ENCODE measurements around the gene GON4L. TPM values are rescaled to one million over a fixed set of nuclear protein-coding genes. Genes with fewer than 3 reads are reported as not detected.
A peak's percentile ranks its signal among the peaks of the same experiment; 100 is the strongest.

GON4L gene
- total and polyA plus RNA-seq, 4 donors: 42.2 to 56.7 (median 48.0) TPM

DNA sequence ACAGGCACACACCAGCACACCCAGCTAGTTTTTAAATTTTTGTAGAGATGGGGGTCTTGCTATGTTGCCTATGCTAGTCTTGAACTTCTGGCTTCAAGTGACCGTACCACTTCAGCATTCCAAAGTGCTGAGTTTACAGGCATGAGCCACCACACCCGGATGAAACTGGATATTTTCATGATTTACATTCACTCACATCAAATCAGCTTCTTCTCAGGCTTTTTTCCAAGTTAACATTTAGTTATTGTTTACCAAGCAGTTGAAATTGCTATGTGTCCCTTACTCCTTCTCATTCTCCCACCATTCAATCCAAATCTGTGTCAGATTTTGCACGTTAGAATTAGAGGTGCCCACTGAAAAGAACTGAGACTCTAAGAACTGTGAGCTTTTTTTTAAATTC, 35.8 kb upstream of the GON4L start:
- WGBS (ENCODE audit: insufficient coverage): 45% methylated on average over 2 of the region's 3 CpGs
- H3K27ac ChIP-seq (ENCODE audit: low read depth, low read length): peak overlapping the region; percentile 92

DNA sequence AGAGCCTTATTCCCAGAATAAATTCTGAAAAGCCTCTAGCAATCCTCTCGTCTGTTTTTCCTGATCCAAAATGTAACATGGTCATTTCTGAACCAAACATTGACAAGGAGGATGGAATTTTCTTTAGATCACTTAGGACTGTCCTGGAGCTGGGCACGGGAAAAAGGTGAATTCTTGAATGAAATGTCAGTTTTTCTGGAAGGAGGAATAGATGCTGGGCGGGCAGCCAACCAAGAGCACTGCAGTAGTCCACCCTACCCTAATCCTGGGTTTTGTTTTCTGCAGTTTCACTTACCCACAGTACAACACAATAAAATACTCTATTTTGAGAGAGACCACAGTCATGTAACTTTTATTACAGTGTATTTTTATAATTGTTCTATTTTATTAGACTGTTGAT, 33.2 kb upstream of the GON4L start:
- H3K4me3 ChIP-seq (ENCODE audit: low read depth, low read length): no peak overlapping the region
- peaks cover 52% of the 10 kb centered on the region for H3K36me3 ChIP-seq (ENCODE audit: control insufficient read depth, insufficient read depth, low read length)
- no CpG with 5 or more reads among the region's 3 CpGs for WGBS (ENCODE audit: insufficient coverage)
- H3K4me1 ChIP-seq (ENCODE audit: control insufficient read depth, insufficient read depth, low read length): peaks cover 20% of the 10 kb centered on the region
- H3K27ac ChIP-seq (ENCODE audit: low read depth, low read length): no peak overlapping the region
- H3K9me3 ChIP-seq (ENCODE audit: control insufficient read depth, insufficient read depth, low read length): no peaks in the 10 kb centered on the region
- no peaks in the 10 kb centered on the region for H3K27me3 ChIP-seq (ENCODE audit: control insufficient read depth, insufficient read depth, low read length)
- no peak for DNase-seq (ENCODE audit: low read depth in 4 of 6, low spot score in 6 of 6)

More for the DNA sequence above, 35.8 kb upstream of the GON4L start:
- H3K36me3 ChIP-seq (ENCODE audit: control insufficient read depth, insufficient read depth, low read length): peaks cover 43% of the 10 kb centered on the region
- DNase-seq (ENCODE audit: low read depth in 4 of 6, low spot score in 6 of 6): no peak
- H3K4me1 ChIP-seq (ENCODE audit: control insufficient read depth, insufficient read depth, low read length): peaks cover 14% of the 10 kb centered on the region
- no peak overlapping the region for H3K4me3 ChIP-seq (ENCODE audit: low read depth, low read length)
- H3K27me3 ChIP-seq (ENCODE audit: control insufficient read depth, insufficient read depth, low read length): no peaks in the 10 kb centered on the region
- no peaks in the 10 kb centered on the region for H3K9me3 ChIP-seq (ENCODE audit: control insufficient read depth, insufficient read depth, low read length)

DNA sequence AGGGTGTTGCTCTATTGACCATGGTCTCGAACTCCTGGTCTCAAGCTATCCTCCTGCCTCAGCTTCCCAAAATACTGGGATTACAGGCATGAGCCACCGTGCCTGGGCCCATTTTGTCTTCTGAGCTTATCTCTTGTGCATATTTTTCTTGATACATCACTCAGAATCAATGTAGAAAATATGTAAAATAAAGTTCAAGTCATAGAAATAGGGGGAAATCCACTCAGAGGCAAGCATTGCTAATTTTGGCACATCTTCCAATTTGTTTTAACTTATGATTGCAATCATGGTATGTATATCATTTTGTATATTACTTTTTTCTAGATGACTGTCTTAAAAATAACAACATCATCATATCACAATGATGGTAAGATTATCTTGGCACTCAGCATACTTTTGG, 32.6 kb upstream of the GON4L start:
- no peak for DNase-seq (ENCODE audit: low read depth in 4 of 6, low spot score in 6 of 6)
- WGBS (ENCODE audit: insufficient coverage): no CpG with 5 or more reads among the region's 2 CpGs
- Histone ChIP-seq H3K4me3 (ENCODE audit: low read depth, low read length) (no peak overlapping the region), H3K27ac (ENCODE audit: low read depth, low read length) (no peak overlapping the region), H3K9me3 (ENCODE audit: control insufficient read depth, insufficient read depth, low read length) (no peaks in the 10 kb centered on the region), H3K36me3 (ENCODE audit: control insufficient read depth, insufficient read depth, low read length) (peaks cover 52% of the 10 kb centered on the region), H3K27me3 (ENCODE audit: control insufficient read depth, insufficient read depth, low read length) (no peaks in the 10 kb centered on the region), H3K4me1 (ENCODE audit: control insufficient read depth, insufficient read depth, low read length) (peaks cover 20% of the 10 kb centered on the region)

DNA sequence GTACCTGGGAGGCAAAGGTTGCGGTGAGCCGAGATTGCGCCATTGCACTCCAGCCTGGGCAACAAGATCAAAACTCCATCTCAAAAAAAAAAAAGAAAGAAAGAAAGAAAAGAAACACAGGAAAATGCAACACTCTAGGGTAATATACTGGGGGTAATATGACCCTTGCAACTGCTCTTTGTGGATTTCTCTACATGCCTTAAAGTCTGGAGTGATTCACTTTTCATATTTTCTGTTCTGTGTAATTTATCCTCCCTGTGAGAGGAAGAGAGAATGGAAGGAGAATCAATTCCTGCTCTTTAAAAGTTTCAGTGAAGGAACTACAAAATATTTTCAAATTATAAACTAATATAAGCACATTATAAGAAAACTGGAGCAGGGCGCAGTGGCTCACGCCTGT, 31.5 kb upstream of the GON4L start:
- peaks cover 56% of the 10 kb centered on the region for H3K36me3 ChIP-seq (ENCODE audit: control insufficient read depth, insufficient read depth, low read length)
- H3K27ac ChIP-seq (ENCODE audit: low read depth, low read length): no peak overlapping the region
- no peak for DNase-seq (ENCODE audit: low read depth in 4 of 6, low spot score in 6 of 6)
- peaks cover 18% of the 10 kb centered on the region for H3K4me1 ChIP-seq (ENCODE audit: control insufficient read depth, insufficient read depth, low read length)
- no peaks in the 10 kb centered on the region for H3K27me3 ChIP-seq (ENCODE audit: control insufficient read depth, insufficient read depth, low read length)
- H3K9me3 ChIP-seq (ENCODE audit: control insufficient read depth, insufficient read depth, low read length): no peaks in the 10 kb centered on the region
- H3K4me3 ChIP-seq (ENCODE audit: low read depth, low read length): no peak overlapping the region
- WGBS (ENCODE audit: insufficient coverage): no CpG with 5 or more reads among the region's 5 CpGs

DNA sequence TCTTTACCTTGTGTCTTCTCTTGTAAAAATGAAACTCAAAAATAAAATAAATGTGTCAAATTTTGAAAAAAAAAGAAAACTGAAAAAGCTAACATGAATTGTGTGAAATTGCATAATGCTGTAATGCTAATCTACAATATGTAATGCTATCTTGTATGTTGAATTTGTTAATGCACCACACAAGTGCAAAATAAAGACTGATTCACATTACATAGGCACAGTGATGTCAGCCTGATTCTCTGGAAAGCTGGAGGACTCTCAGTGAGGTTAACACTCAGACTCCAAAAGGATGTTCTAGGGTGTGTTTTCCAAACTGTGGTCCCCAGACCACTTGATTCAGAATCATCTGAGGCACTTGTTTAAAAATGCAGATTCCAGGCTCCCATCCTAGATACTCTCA, 28.0 kb upstream of the GON4L start:
- Histone ChIP-seq H3K9me3 (ENCODE audit: control insufficient read depth, insufficient read depth, low read length) (no peaks in the 10 kb centered on the region), H3K4me1 (ENCODE audit: control insufficient read depth, insufficient read depth, low read length) (peaks cover 11% of the 10 kb centered on the region), H3K36me3 (ENCODE audit: control insufficient read depth, insufficient read depth, low read length) (peaks cover 74% of the 10 kb centered on the region), H3K27ac (ENCODE audit: low read depth, low read length) (peak overlapping the region; percentile 29), H3K27me3 (ENCODE audit: control insufficient read depth, insufficient read depth, low read length) (no peaks in the 10 kb centered on the region), H3K4me3 (ENCODE audit: low read depth, low read length) (no peak overlapping the region)
- no peak for DNase-seq (ENCODE audit: low read depth in 4 of 6, low spot score in 6 of 6)

DNA sequence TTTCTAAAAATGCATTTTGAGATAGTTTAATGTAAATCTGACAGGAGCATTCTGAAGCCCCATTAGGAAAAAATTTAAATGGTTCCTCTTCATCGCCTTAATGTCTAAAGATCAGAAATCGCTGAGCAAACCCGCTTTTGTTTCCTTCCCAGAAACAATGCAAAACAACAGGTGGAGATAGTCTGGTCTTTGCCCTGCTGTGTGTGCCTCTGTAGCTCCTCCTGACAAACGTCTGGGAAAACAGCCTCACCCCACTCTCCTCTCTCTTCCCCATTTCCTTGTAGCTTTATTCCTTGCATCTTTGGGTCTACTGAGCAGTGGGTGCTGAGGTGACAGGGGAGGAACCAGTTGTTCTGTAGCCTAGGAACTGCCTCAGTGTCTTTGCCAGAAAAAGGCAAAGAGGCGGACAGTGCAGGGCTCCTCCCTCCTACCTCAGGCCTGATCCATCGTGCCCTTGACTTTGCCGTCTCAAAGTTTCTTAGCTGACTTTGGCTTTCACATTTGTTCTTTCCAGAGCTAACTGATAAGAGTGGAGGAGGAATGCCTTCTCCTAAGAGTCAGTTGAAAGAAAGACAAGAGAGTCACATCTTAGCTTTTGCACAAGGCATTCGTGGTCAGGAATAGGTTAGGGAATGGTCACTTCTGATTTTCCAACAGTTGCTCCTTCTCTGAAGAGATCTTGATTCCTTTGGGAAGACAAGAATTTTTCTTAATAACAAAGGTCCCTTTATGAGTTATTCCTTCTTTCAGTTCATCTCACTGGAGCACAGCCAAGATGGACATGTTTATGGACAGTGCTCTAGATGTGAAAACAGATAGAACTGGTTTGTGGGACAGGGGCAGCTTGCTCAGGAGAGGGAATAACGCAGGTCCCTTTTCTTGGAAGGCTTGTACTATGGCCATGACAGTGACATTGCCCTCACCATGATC, 27.3 kb upstream of the GON4L start:
- Histone ChIP-seq H3K27me3 (ENCODE audit: control insufficient read depth, insufficient read depth, low read length) (no peaks in the 10 kb centered on the region), H3K9me3 (ENCODE audit: control insufficient read depth, insufficient read depth, low read length) (no peaks in the 10 kb centered on the region), H3K4me3 (ENCODE audit: low read depth, low read length) (no peak overlapping the region), H3K4me1 (ENCODE audit: control insufficient read depth, insufficient read depth, low read length) (peaks cover 11% of the 10 kb centered on the region), H3K36me3 (ENCODE audit: control insufficient read depth, insufficient read depth, low read length) (peaks cover 81% of the 10 kb centered on the region), H3K27ac (ENCODE audit: low read depth, low read length) (peak overlapping the region; percentile 29)
- DNase-seq (ENCODE audit: low read depth in 4 of 6, low spot score in 6 of 6): no peak
- 84% methylated on average over 5 of the region's 9 CpGs for WGBS (ENCODE audit: insufficient coverage)

DNA sequence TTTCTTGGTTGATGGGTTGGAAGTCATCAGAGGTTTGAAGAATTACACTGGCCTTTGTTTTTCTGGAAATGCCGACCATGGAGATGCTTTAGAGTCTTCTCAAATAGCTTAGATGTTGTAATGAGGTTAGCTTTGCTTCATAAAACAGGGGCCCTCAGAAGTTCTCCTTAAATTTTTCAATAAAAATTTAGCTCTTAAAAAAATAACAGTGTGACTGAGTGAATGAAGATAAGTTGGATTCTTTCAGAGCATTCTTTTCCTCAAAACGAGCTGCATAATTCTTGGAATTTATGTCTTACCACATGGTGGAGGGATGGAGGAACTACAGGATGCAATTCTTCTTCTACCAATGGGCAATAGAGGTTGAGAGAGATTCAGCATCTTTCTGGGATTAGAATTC, 25.8 kb upstream of the GON4L start:
- Histone ChIP-seq H3K36me3 (ENCODE audit: control insufficient read depth, insufficient read depth, low read length) (peaks cover 79% of the 10 kb centered on the region), H3K27me3 (ENCODE audit: control insufficient read depth, insufficient read depth, low read length) (no peaks in the 10 kb centered on the region), H3K27ac (ENCODE audit: low read depth, low read length) (no peak overlapping the region), H3K4me1 (ENCODE audit: control insufficient read depth, insufficient read depth, low read length) (peaks cover 11% of the 10 kb centered on the region), H3K4me3 (ENCODE audit: low read depth, low read length) (no peak overlapping the region), H3K9me3 (ENCODE audit: control insufficient read depth, insufficient read depth, low read length) (no peaks in the 10 kb centered on the region)
- DNase-seq (ENCODE audit: low read depth in 4 of 6, low spot score in 6 of 6): no peak
- no CpG with 5 or more reads among the region's 2 CpGs for WGBS (ENCODE audit: insufficient coverage)

DNA sequence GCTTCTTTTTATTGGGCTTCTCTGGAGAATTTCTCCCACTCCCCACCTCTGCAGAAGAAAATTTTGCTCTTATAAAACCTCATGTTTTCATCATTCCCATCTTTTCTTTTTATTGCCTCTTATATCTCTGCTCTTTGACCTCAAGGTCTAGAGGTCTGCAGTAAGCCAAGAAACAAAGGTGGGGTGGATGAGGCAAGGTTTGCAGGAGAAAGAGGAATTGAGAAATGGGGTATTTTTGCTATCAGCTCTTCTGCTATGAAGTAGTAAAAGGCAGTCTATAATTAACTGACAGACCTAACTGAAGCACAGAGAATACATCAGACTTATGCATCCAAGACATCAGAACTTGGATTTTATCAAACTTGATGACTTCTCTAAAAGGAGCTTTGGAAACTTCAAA, 25.2 kb upstream of the GON4L start:
- H3K27me3 ChIP-seq (ENCODE audit: control insufficient read depth, insufficient read depth, low read length): no peaks in the 10 kb centered on the region
- H3K4me1 ChIP-seq (ENCODE audit: control insufficient read depth, insufficient read depth, low read length): peaks cover 11% of the 10 kb centered on the region
- no peak overlapping the region for H3K27ac ChIP-seq (ENCODE audit: low read depth, low read length)
- peaks cover 79% of the 10 kb centered on the region for H3K36me3 ChIP-seq (ENCODE audit: control insufficient read depth, insufficient read depth, low read length)
- no peak for DNase-seq (ENCODE audit: low read depth in 4 of 6, low spot score in 6 of 6)
- no peak overlapping the region for H3K4me3 ChIP-seq (ENCODE audit: low read depth, low read length)
- H3K9me3 ChIP-seq (ENCODE audit: control insufficient read depth, insufficient read depth, low read length): no peaks in the 10 kb centered on the region

DNA sequence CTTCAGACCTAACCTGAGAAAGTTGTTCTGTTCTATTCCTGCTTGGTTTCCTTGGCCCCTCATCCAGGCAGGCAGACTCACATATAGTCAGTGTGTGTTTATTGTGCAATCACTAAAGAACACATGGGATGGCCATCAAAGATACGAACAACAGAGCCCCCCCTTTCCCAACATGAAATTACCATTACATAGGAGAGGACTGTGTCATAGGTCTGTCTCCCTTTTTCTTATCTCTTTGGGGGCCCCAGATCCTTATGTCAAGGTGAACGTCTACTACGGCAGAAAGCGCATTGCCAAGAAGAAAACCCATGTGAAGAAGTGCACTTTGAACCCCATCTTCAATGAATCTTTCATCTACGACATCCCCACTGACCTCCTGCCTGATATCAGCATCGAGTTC, 23.9 kb upstream of the GON4L start:
- WGBS (ENCODE audit: insufficient coverage): 96% methylated on average over 3 of the region's 6 CpGs
- H3K27me3 ChIP-seq (ENCODE audit: control insufficient read depth, insufficient read depth, low read length): no peaks in the 10 kb centered on the region
- no peak overlapping the region for H3K4me3 ChIP-seq (ENCODE audit: low read depth, low read length)
- H3K9me3 ChIP-seq (ENCODE audit: control insufficient read depth, insufficient read depth, low read length): no peaks in the 10 kb centered on the region
- peaks cover 76% of the 10 kb centered on the region for H3K36me3 ChIP-seq (ENCODE audit: control insufficient read depth, insufficient read depth, low read length)
- H3K27ac ChIP-seq (ENCODE audit: low read depth, low read length): no peak overlapping the region
- no peak for DNase-seq (ENCODE audit: low read depth in 4 of 6, low spot score in 6 of 6)
- H3K4me1 ChIP-seq (ENCODE audit: control insufficient read depth, insufficient read depth, low read length): peaks cover 11% of the 10 kb centered on the region

DNA sequence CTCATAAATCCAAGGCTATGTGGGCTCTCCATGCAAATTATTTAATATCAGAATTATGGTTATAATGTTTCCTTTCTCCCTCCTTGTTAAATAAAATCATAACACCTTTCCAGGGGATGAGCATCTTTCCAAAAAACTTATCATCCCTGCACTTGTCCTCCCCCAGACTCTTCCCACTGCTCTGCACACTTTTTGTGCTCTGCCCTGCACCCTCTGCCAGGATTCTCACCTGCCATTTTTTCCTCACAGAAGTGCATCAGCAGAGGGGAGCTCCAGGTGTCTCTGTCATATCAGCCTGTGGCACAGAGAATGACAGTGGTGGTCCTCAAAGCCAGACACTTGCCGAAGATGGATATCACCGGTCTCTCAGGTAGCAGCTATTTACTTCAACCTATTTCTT, 23.2 kb upstream of the GON4L start:
- Histone ChIP-seq H3K36me3 (ENCODE audit: control insufficient read depth, insufficient read depth, low read length) (peaks cover 74% of the 10 kb centered on the region), H3K4me1 (ENCODE audit: control insufficient read depth, insufficient read depth, low read length) (peaks cover 5% of the 10 kb centered on the region), H3K27me3 (ENCODE audit: control insufficient read depth, insufficient read depth, low read length) (no peaks in the 10 kb centered on the region), H3K9me3 (ENCODE audit: control insufficient read depth, insufficient read depth, low read length) (no peaks in the 10 kb centered on the region), H3K4me3 (ENCODE audit: low read depth, low read length) (no peak overlapping the region), H3K27ac (ENCODE audit: low read depth, low read length) (no peak overlapping the region)
- WGBS (ENCODE audit: insufficient coverage): 96% methylated on average over 2 of the region's 2 CpGs
- DNase-seq (ENCODE audit: low read depth in 4 of 6, low spot score in 6 of 6): no peak

All from spinal cord (tissue), 10 donors.